Amniotic epithelial cell (primary cell): ENCODE measurements around the gene CPD.
A peak's percentile ranks its signal among the peaks of the same experiment; 100 is the strongest.
"Not testable (repeated sequence)": the region's sequence is repeated elsewhere in the genome, so short reads cannot be mapped to it uniquely, and the experiment has no call there.

Experiments
- DNase-seq: peaks from one replicate; pipeline ENCODE4 v3.0.0-alpha.2; 2010; ENCODE audit warnings: low read depth

Gene CPD

DNA sequence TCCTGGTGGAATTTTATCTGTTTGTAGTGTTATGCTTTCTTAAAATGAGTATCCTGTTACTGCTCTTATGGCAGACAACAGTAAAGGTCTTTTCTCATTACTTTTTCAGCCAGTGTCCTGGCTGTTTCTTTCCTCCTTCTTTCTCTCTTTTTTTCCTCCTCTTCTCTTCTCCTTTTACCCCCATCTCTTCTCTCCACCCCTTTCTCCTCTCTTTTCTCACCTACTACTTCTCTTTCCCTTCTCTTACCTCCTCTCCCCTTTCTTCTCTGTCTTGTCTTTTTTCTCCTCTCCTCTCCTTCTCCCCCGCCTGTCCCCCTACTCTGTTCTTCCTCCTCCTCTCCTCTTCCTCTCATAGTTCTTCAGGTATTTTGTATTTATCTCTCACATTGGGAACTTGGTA lies 48.9 kb downstream of the CPD start:
- no peak for DNase-seq

GRCh38 chr17:30429155-30429554 lies 50.4 kb downstream of the CPD start:
- peak; percentile 31 for DNase-seq

DNA sequence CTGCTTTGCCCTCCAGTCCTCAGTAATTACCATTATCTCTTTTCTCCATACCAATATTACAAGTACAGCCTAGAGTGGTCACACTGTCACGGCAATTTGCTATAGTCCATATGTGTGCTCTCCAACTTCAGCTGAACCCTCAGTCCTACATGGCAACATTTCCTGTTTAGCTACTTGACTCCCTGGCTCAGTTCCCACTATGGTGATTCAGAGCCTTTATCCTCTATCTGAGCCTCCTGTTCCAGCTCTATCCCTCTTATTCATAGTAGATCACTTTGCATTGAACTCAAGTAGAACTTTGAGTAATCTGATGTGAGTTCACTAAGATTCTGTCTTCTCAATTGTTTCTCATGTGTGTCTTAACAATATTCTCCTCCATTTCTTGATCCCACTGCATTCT lies 54.8 kb downstream of the CPD start:
- peak; percentile 90 for DNase-seq

- DNase-seq = no peak
Observed at GRCh38 chr17:30436729-30437128, 58.0 kb downstream of the CPD start.

DNA sequence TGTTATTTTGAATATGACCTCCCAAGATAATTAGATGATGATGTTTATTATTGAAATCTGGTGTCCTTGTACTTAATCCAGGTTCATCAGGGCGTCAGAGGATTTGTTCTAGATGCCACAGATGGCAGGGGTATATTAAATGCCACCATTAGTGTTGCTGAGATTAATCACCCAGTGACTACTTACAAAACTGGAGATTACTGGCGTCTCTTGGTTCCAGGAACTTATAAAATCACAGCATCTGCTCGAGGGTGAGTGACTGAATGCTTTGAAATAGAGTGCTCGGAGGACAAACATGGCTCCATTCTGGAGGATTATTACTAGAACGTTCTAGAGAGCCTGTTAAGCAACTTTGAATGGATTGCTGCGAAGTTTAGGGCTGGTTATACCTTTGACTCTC lies 65.0 kb downstream of the CPD start:
- no peak for DNase-seq

GRCh38 chr17:30446640-30447039 lies 67.9 kb downstream of the CPD start:
- not testable (repeated sequence) for DNase-seq

DNA sequence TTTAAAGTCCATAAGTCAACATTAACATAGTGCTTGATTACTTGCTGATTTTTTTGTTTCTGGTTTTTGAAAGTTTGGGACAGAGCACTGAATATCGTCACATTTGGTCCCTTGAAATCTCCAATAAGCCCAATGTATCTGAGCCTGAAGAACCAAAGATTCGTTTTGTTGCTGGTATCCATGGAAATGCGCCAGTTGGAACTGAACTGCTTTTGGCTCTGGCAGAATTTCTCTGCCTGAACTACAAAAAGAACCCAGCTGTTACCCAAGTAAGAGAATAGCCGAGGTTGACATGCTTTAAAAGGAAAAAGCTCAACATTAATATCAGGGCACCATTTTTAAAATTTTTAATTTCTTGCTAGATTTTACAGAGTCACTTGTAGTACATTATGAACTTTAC lies 70.8 kb downstream of the CPD start:
- DNase-seq = no peak

GRCh38 chr17:30450125-30451027 lies 71.6 kb downstream of the CPD start:
- DNase-seq = peak; percentile 81

DNA sequence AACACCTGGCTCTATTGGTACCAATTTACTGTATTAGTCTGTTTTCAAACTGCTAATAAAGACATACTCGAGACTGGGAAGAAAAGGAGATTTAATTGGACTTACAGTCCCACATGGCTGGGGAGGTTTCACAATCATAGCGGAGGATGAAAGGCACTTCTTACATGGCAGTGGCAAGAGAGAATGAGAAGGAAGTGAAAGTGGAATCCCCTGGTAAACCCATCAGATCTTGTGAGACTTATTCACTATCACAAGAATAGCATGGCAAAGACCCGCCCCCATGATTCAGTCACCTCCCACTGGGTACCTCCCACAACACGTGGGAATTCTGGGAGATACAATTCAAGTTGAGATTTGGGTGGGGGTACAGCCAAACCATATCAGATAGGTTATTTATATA lies 75.9 kb downstream of the CPD start:
- no peak for DNase-seq

DNA sequence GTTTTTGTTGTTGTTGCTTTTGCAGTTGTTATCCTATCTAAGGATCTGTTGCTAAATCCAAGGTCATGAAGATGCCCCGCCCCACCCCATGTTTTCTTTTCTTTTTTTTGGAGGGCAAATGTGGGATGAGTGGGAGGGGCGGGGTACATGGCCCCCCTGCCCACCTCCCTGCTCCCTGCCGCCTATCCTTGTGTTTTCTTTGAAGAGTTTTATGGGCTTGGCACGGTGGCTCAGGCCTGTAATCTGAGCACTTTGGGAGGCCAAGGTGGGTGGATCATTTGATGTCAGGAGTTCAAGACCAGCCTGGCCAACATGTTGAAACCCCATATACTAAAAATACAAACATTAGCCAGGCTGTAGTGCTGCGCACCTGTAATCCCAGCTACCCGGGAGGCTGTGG lies 79.6 kb downstream of the CPD start:
- DNase-seq = no peak

DNA sequence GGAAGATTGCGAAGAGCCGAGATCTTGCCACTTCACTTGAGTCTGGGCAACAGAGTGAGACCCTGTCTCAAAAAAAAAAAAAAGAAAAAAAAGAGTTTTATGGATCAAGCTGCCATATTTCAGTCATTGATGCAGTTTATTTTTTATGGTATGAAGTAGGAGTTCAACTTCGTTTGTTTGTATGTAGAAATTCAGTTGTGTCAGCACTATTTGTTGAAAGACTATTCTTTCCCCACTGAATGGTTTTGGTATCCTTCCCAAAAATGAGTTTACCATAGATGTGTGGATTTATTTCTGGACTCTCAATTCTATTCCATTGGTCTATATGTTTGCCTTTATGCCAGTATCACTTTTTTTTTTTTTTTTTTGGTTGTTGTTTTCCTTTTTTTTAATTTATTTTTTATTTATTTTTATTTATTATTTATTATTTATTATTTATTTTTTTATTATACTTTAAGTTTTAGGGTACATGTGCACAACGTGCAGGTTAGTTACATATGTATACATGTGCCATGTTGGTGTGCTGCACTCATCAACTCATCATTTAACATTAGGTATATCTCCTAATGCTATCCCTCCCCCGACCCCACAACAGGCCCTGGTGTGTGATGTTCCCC lies 80.2 kb downstream of the CPD start:
- not testable (repeated sequence) for DNase-seq

DNA sequence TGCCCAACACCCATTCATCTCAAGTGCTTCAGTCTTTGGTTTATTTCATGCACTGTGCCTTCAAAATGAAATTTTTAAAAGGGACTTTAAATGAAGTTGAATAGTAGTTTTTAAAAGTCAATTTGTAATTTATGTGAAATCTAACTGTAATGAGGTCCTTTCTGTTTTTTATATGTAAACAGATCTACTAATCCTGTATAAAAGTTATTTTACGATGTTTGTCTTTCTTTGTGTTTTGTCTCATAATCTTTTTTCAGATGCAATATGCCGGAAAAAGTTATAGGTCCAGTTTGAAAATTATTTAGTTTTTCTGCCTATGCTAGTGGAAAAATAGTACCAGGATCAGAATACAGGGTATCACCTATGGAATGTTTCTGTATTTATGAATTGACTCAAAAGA lies 89.7 kb downstream of the CPD start:
- DNase-seq = no peak

DNA sequence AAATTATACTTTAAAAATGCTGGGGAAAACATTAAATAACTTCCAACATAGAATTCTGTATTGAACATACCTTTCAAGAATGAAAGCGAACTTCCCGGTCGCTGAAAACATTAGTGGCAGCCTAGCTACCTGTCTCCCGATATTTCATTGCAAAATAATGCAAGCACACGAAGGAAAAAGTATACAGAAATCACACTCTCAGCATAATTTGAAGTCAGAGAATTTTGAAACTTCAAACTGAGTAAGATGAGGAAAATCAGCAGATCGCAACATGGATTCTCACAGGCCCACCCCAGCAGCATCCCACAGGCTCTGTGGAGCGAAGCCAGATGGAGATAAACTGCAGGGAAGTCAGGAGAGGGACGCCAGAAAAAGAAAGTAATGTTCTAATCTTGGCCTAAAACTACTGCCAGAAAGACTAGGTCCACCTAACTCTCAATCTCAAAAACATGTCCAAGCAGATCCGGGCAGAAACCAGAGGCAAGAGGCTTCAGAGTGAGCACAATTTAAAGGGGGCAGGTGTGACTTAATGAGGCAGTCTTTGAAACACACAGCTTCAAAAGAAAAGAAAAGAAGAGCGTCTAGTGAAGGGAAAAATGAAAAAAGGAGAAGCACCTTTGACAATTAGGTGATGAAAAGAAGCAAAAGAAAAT lies 93.6 kb downstream of the CPD start:
- no peak for DNase-seq

DNA sequence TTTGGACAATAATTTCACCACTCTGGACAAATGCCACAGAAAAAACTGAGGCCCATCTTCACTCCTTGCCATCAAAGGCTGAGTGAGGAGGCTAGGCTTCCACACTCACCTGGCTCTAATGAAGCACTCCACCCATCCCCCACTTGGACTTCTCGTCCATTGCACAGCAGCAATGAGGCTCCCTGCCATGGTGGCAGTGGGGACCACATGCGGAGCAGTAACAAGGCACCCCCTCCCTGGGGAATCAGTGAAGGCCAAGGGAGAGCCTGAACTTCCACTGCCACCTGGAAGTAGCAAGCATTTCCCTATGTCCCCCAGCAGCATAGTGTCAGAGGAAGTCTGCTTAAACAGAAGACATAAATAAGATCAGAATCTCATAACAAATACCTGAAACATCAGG lies 96.5 kb downstream of the CPD start:
- DNase-seq = no peak

DNA sequence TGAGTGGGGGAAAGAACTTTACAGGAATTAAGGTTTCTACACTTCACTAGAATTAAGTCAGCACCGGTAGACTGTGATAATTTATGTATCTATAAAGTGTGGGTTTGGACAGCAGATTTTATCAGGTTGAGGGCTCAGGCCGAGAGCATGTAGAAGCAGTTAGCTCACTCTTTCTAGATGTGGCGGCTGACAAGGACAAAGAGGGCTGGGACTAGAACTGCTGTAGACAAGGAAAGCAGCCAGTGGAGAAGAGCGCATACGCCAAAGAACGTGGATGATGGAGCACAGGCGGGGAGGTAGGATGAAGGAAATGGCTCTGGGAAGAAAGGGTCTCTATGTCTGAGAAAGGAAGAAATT lies 98.0 kb downstream of the CPD start:
- no peak for DNase-seq

- DNase-seq = peak; percentile 93
Observed at GRCh38 chr17:30477083-30477773, 98.5 kb downstream of the CPD start, which contains the start of gene GOSR1. Gene GOSR1 (plus strand): TSS chr17:30477408. CDS start chr17:30477434, 26 bp downstream.

GRCh38 chr17:30477774-30478115 lies 99.0 kb downstream of the CPD start:
- DNase-seq = peak; percentile 36

DNA sequence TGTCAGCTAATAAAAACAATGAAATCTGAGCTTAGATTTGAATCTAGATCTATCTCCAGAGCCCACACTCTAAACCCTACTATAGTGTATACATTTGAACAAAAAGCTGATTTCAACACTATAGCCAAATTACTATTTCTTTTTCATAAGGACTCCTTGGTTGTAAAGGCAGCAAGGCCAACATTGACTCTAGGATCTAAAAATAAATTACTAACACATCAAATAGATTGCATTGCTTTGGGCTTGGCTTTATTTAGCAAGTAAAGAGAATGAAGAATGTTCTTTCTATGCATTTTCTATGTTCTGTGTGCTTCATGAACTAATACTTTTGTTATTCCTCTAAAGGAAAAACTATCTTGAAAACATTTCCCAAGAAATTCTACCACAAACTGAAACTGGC lies 103.8 kb downstream of the CPD start:
- DNase-seq = no peak

- DNase-seq = no peak
Observed at GRCh38 chr17:30483159-30483558, 104.4 kb downstream of the CPD start.

DNA sequence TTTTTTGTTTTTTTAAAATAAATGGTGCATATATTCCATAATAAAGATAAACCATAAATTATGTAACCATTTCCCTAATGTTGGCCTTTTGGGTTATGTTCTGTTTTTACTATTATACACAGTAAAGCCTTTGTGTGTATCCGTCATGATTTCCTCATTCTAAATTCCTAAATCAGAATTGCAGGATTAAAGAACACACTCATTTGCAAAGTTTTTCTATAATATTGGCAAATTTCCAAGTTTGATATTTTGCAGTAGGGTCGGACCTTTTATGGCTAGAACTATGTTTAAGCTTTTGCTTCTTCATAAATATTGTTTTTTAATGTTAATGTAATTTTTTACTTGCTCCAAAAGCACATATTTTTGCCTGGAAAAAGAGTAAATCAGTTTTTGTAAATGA lies 115.1 kb downstream of the CPD start:
- no peak for DNase-seq

DNA sequence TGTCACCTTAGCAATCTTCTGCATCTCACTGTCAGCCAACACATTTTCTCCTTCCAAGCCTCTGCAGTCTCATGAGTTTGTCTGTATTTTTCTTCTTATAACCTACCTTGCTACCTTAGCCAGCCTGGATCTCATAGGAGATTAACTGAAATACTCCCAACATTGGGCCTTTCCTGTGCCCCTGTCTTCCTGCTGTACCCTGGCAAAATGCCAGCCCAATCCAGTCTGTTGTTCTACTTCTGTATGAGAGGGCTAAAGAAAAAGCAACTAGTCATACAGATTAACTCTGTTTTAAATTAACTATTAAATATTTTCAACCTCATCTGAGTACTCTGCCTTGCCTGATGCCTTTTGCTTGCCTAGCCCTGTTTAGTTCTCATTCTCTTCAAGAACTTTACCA lies 116.9 kb downstream of the CPD start:
- no peak for DNase-seq

DNA sequence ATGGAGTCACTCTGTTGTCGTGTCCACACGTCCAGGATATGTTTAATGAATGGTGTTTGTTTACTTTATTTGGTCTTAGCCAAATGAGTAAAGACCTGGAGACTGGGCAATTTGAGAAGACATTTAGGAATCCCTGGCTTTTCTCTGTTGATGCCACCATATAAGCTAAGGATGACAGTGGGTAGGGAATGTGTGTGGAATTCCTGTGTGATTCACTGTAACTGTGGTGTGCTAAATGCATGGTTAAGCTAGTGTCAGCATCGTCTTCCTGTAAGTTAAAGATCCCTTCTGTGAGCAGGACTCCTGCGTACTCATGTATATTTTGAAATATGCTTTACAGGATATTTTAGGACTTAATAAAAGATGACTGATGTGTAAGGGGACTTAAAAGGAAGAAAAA lies 124.8 kb downstream of the CPD start:
- DNase-seq = peak; percentile 7
